NCI-H446 (cell line): Measurements from ENCODE around the gene HMCN1.

Source experiments
- DNase-seq, 2 experiments: peaks; one replicate each; lab custom pipeline; 2025; lab: John Stamatoyannopoulos, UW

The HMCN1 gene

GRCh38 chr1:185912504-185912903, 178.3 kb downstream of the HMCN1 start:
- DNase-seq: no peak

- DNase-seq: no peak
Observed at GRCh38 chr1:185914089-185914488, 179.9 kb downstream of the HMCN1 start.

GRCh38 chr1:185916861-185917260, 182.7 kb downstream of the HMCN1 start:
- DNase-seq: no peak

GRCh38 chr1:185917646-185918045, 183.5 kb downstream of the HMCN1 start:
- DNase-seq: no peak

GRCh38 chr1:185920602-185921001, 186.4 kb downstream of the HMCN1 start:
- peak; percentile 9 to 46 for DNase-seq

- no peak for DNase-seq
Observed at GRCh38 chr1:185921636-185922035, 187.4 kb downstream of the HMCN1 start.

- DNase-seq: no peak
Observed at GRCh38 chr1:185926588-185926987, 192.4 kb downstream of the HMCN1 start.

- DNase-seq: peak in 1 of 2 experiments; percentile 24
Observed at GRCh38 chr1:185929776-185930175, 195.6 kb downstream of the HMCN1 start.

GRCh38 chr1:185931438-185931837, 197.2 kb downstream of the HMCN1 start:
- no peak for DNase-seq

GRCh38 chr1:185933580-185933979, 199.4 kb downstream of the HMCN1 start:
- peak in 1 of 2 experiments; percentile 36 for DNase-seq

- peak; percentile 17 to 43 for DNase-seq
Observed at GRCh38 chr1:185934476-185935189, 200.4 kb downstream of the HMCN1 start.

- DNase-seq: no peak
Observed at GRCh38 chr1:185935360-185935759, 201.2 kb downstream of the HMCN1 start.

GRCh38 chr1:185936641-185937040, 202.4 kb downstream of the HMCN1 start:
- DNase-seq: peak; percentile 91 to 95

GRCh38 chr1:185938396-185938795, 204.2 kb downstream of the HMCN1 start:
- DNase-seq: peak; percentile 90 to 99

GRCh38 chr1:185939142-185939541, 205.0 kb downstream of the HMCN1 start:
- DNase-seq: peak in 1 of 2 experiments; percentile 34

GRCh38 chr1:185942961-185943360, 208.8 kb downstream of the HMCN1 start:
- no peak for DNase-seq

GRCh38 chr1:185956881-185957280, 222.7 kb downstream of the HMCN1 start:
- no peak for DNase-seq

GRCh38 chr1:185957441-185958363, 223.5 kb downstream of the HMCN1 start:
- no peak for DNase-seq

GRCh38 chr1:185960422-185961321, 226.5 kb downstream of the HMCN1 start:
- DNase-seq: peak; percentile 34 to 83

- DNase-seq: no peak
Observed at GRCh38 chr1:185961664-185962063, 227.5 kb downstream of the HMCN1 start.

GRCh38 chr1:185964946-185965345, 230.8 kb downstream of the HMCN1 start:
- no peak for DNase-seq

GRCh38 chr1:185965870-185966269, 231.7 kb downstream of the HMCN1 start:
- no peak for DNase-seq
